GM12892 (cell line): ENCODE results near the gene ADGRA3.

ENCODE experiments used
- POLR2A ChIP-seq: IDR thresholded peaks from 2 replicates; pipeline ENCODE4 v1.6.1; 2011; ENCODE audit warnings: low read depth, low read length, control low read depth
- POLR2AphosphoS5 ChIP-seq: IDR thresholded peaks from 2 replicates; pipeline ENCODE4 v1.6.1; 2011; ENCODE audit warnings: low read depth, low read length, control low read depth
- TAF1 ChIP-seq: IDR thresholded peaks from 2 replicates; pipeline ENCODE4 v1.6.1; 2011; ENCODE audit warnings: low read depth, mild to moderate bottlenecking, control low read depth, low read length, borderline replicate concordance

- TF ChIP-seq POLR2A = no peak
- no peak for TF ChIP-seq POLR2AphosphoS5
- TF ChIP-seq TAF1 = no peak
These were observed 71.1 kb downstream of the ADGRA3 start for GRCh38 chr4:22444813-22445212.
